OCI-LY1 (cell line): ENCODE data around the gene NELL1.

Experiments
- EZH2 ChIP-seq: fragments of 200-600 bp; sonication (generic), shearing (Covaris generic); IDR thresholded peaks from 2 replicates; pipeline ENCODE4 v1.8.0; 2017; ENCODE audit warnings: borderline replicate concordance, mixed run types, mild to moderate bottlenecking, antibody characterized with exemption, low read length, moderate library complexity, mixed read lengths
- TF ChIP-seq, protein P1 (sequence below): fragments of 200-600 bp; sonication (generic), shearing (Covaris generic); IDR thresholded peaks from 2 replicates; pipeline ENCODE4 v1.5.1; 2017; ENCODE audit warnings: mild to moderate bottlenecking, antibody characterized with exemption, low read length, moderate library complexity, mixed read lengths

DNA sequence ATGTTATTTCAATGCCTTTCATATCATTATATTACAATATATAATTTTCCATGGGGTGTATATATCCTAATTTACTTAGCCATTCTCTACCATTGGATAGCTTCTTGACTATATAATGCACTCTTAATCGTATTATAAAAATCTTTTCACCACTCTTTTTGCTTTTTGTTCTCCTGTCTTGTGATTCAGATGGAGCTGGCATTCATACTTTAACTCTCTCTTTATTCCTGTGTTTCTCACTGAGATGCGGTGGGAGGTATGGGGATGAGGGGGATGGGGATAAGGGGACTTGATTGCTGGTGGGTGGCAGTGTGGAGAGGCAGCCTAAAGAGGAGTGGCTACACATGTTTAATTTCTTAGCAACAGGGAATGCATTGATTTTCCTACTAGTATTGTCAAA is 105.9 kb downstream of the NELL1 start:
- TF ChIP-seq, protein P1, sequence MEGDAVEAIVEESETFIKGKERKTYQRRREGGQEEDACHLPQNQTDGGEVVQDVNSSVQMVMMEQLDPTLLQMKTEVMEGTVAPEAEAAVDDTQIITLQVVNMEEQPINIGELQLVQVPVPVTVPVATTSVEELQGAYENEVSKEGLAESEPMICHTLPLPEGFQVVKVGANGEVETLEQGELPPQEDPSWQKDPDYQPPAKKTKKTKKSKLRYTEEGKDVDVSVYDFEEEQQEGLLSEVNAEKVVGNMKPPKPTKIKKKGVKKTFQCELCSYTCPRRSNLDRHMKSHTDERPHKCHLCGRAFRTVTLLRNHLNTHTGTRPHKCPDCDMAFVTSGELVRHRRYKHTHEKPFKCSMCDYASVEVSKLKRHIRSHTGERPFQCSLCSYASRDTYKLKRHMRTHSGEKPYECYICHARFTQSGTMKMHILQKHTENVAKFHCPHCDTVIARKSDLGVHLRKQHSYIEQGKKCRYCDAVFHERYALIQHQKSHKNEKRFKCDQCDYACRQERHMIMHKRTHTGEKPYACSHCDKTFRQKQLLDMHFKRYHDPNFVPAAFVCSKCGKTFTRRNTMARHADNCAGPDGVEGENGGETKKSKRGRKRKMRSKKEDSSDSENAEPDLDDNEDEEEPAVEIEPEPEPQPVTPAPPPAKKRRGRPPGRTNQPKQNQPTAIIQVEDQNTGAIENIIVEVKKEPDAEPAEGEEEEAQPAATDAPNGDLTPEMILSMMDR = no peak
- TF ChIP-seq EZH2 = no peak
